ENCODE measurements around the gene SPECC1L.
A peak's percentile ranks its signal among the peaks of the same experiment; 100 is the strongest.
"Not testable (repeated sequence)": the region's sequence is repeated elsewhere in the genome, so short reads cannot be mapped to it uniquely, and the experiment has no call there.

Gene SPECC1L

GRCh38 chr22:24294913-24295312 lies 24.3 kb downstream of the SPECC1L start:
- H3K27me3 ChIP-seq (ENCODE audit: control insufficient read depth, insufficient read depth, low read length); H3K9me3 ChIP-seq (ENCODE audit: control insufficient read depth, low read length); H3K4me1 ChIP-seq (ENCODE audit: control insufficient read depth, insufficient read depth, low read length); H3K9ac ChIP-seq (ENCODE audit: low read length); H3K4me3 ChIP-seq (ENCODE audit: low read length); H3K36me3 ChIP-seq (ENCODE audit: control insufficient read depth, insufficient read depth, low read length): not testable (repeated sequence)

GRCh38 chr22:24298497-24299155 lies 28.0 kb downstream of the SPECC1L start:
- not testable (repeated sequence) for H3K4me3 ChIP-seq (ENCODE audit: low read length); H3K36me3 ChIP-seq (ENCODE audit: control insufficient read depth, insufficient read depth, low read length); H3K9ac ChIP-seq (ENCODE audit: low read length); H3K9me3 ChIP-seq (ENCODE audit: control insufficient read depth, low read length); H3K27me3 ChIP-seq (ENCODE audit: control insufficient read depth, insufficient read depth, low read length)
- peaks cover 16% of the 10 kb centered on the region for H3K4me1 ChIP-seq (ENCODE audit: control insufficient read depth, insufficient read depth, low read length)

- not testable (repeated sequence) for H3K9me3 ChIP-seq (ENCODE audit: control insufficient read depth, low read length); H3K9ac ChIP-seq (ENCODE audit: low read length); H3K4me3 ChIP-seq (ENCODE audit: low read length); H3K27me3 ChIP-seq (ENCODE audit: control insufficient read depth, insufficient read depth, low read length); H3K36me3 ChIP-seq (ENCODE audit: control insufficient read depth, insufficient read depth, low read length)
- H3K4me1 ChIP-seq (ENCODE audit: control insufficient read depth, insufficient read depth, low read length), result peaks cover 25% of the 10 kb centered on the region
Measured at GRCh38 chr22:24300522-24300921, 29.9 kb downstream of the SPECC1L start.

- no peak overlapping the region for H3K4me3 ChIP-seq (ENCODE audit: low read length)
- no peak overlapping the region for H3K9ac ChIP-seq (ENCODE audit: low read length)
- H3K36me3 ChIP-seq (ENCODE audit: control insufficient read depth, insufficient read depth, low read length), result no peaks in the 10 kb centered on the region
- H3K9me3 ChIP-seq (ENCODE audit: control insufficient read depth, low read length), result no peaks in the 10 kb centered on the region
- H3K4me1 ChIP-seq (ENCODE audit: control insufficient read depth, insufficient read depth, low read length), result peaks cover 25% of the 10 kb centered on the region
- no peaks in the 10 kb centered on the region for H3K27me3 ChIP-seq (ENCODE audit: control insufficient read depth, insufficient read depth, low read length)
Measured at GRCh38 chr22:24302591-24302990, 32.0 kb downstream of the SPECC1L start.

- Histone ChIP-seq H3K36me3 (ENCODE audit: control insufficient read depth, insufficient read depth, low read length) (no peaks in the 10 kb centered on the region), H3K9ac (ENCODE audit: low read length) (peak overlapping the region; percentile 13), H3K9me3 (ENCODE audit: control insufficient read depth, low read length) (no peaks in the 10 kb centered on the region), H3K27me3 (ENCODE audit: control insufficient read depth, insufficient read depth, low read length) (no peaks in the 10 kb centered on the region), H3K4me3 (ENCODE audit: low read length) (no peak overlapping the region), H3K4me1 (ENCODE audit: control insufficient read depth, insufficient read depth, low read length) (peaks cover 25% of the 10 kb centered on the region)
Measured at GRCh38 chr22:24303007-24303406, 32.4 kb downstream of the SPECC1L start.

GRCh38 chr22:24304062-24304675 lies 33.5 kb downstream of the SPECC1L start:
- Histone ChIP-seq H3K9ac (ENCODE audit: low read length) (no peak overlapping the region), H3K9me3 (ENCODE audit: control insufficient read depth, low read length) (no peaks in the 10 kb centered on the region), H3K36me3 (ENCODE audit: control insufficient read depth, insufficient read depth, low read length) (no peaks in the 10 kb centered on the region), H3K27me3 (ENCODE audit: control insufficient read depth, insufficient read depth, low read length) (no peaks in the 10 kb centered on the region), H3K4me3 (ENCODE audit: low read length) (no peak overlapping the region), H3K4me1 (ENCODE audit: control insufficient read depth, insufficient read depth, low read length) (peaks cover 25% of the 10 kb centered on the region)

GRCh38 chr22:24305260-24305692 lies 34.6 kb downstream of the SPECC1L start:
- Histone ChIP-seq H3K4me1 (ENCODE audit: control insufficient read depth, insufficient read depth, low read length) (peaks cover 25% of the 10 kb centered on the region), H3K36me3 (ENCODE audit: control insufficient read depth, insufficient read depth, low read length) (no peaks in the 10 kb centered on the region), H3K9ac (ENCODE audit: low read length) (no peak overlapping the region), H3K27me3 (ENCODE audit: control insufficient read depth, insufficient read depth, low read length) (no peaks in the 10 kb centered on the region), H3K4me3 (ENCODE audit: low read length) (no peak overlapping the region), H3K9me3 (ENCODE audit: control insufficient read depth, low read length) (no peaks in the 10 kb centered on the region)

GRCh38 chr22:24310969-24311368 lies 40.3 kb downstream of the SPECC1L start:
- H3K4me3 ChIP-seq (ENCODE audit: low read length), result no peak overlapping the region
- no peaks in the 10 kb centered on the region for H3K27me3 ChIP-seq (ENCODE audit: control insufficient read depth, insufficient read depth, low read length)
- H3K36me3 ChIP-seq (ENCODE audit: control insufficient read depth, insufficient read depth, low read length), result no peaks in the 10 kb centered on the region
- H3K9me3 ChIP-seq (ENCODE audit: control insufficient read depth, low read length), result no peaks in the 10 kb centered on the region
- no peak overlapping the region for H3K9ac ChIP-seq (ENCODE audit: low read length)
- H3K4me1 ChIP-seq (ENCODE audit: control insufficient read depth, insufficient read depth, low read length), result no peaks in the 10 kb centered on the region

GRCh38 chr22:24315367-24315966 lies 44.8 kb downstream of the SPECC1L start:
- Histone ChIP-seq H3K36me3 (ENCODE audit: control insufficient read depth, insufficient read depth, low read length) (peaks cover 3% of the 10 kb centered on the region), H3K9me3 (ENCODE audit: control insufficient read depth, low read length) (no peaks in the 10 kb centered on the region), H3K27me3 (ENCODE audit: control insufficient read depth, insufficient read depth, low read length) (no peaks in the 10 kb centered on the region), H3K9ac (ENCODE audit: low read length) (no peak overlapping the region), H3K4me3 (ENCODE audit: low read length) (no peak overlapping the region), H3K4me1 (ENCODE audit: control insufficient read depth, insufficient read depth, low read length) (no peaks in the 10 kb centered on the region)

- not testable (repeated sequence) for H3K4me3 ChIP-seq (ENCODE audit: low read length); H3K4me1 ChIP-seq (ENCODE audit: control insufficient read depth, insufficient read depth, low read length); H3K9me3 ChIP-seq (ENCODE audit: control insufficient read depth, low read length); H3K27me3 ChIP-seq (ENCODE audit: control insufficient read depth, insufficient read depth, low read length); H3K36me3 ChIP-seq (ENCODE audit: control insufficient read depth, insufficient read depth, low read length); H3K9ac ChIP-seq (ENCODE audit: low read length)
Measured at GRCh38 chr22:24316264-24316663, 45.6 kb downstream of the SPECC1L start.

- not testable (repeated sequence) for H3K9ac ChIP-seq (ENCODE audit: low read length); H3K4me3 ChIP-seq (ENCODE audit: low read length); H3K9me3 ChIP-seq (ENCODE audit: control insufficient read depth, low read length); H3K27me3 ChIP-seq (ENCODE audit: control insufficient read depth, insufficient read depth, low read length); H3K4me1 ChIP-seq (ENCODE audit: control insufficient read depth, insufficient read depth, low read length); H3K36me3 ChIP-seq (ENCODE audit: control insufficient read depth, insufficient read depth, low read length)
Measured at GRCh38 chr22:24317511-24317910, 46.9 kb downstream of the SPECC1L start.

GRCh38 chr22:24319451-24319850 lies 48.8 kb downstream of the SPECC1L start:
- peaks cover 3% of the 10 kb centered on the region for H3K36me3 ChIP-seq (ENCODE audit: control insufficient read depth, insufficient read depth, low read length)
- H3K27me3 ChIP-seq (ENCODE audit: control insufficient read depth, insufficient read depth, low read length), result no peaks in the 10 kb centered on the region
- H3K4me1 ChIP-seq (ENCODE audit: control insufficient read depth, insufficient read depth, low read length), result no peaks in the 10 kb centered on the region
- H3K9me3 ChIP-seq (ENCODE audit: control insufficient read depth, low read length), result no peaks in the 10 kb centered on the region
- H3K9ac ChIP-seq (ENCODE audit: low read length), result no peak overlapping the region
- no peak overlapping the region for H3K4me3 ChIP-seq (ENCODE audit: low read length)
